Panc1 (cell line): ENCODE measurements around the gene CCDC40. TPM values are rescaled to one million over a fixed set of nuclear protein-coding genes. Genes with fewer than 3 reads are reported as not detected.

Experiments used
- ATAC-seq: fragments of 200-7000 bp; cut with Tn5 transposase; 2 replicates; pipeline ENCODE4 v1.9.1; 2020; ENCODE audit warnings: mild to moderate bottlenecking, moderate library complexity
- BruUV-seq: library from RNA; stranded (reverse); fragments of 400-500 nt; replicated peaks from 2 replicates; lab custom pipeline; 2021; lab: Mats Ljungman, UMichigan
- CTCF ChIA-PET: fragments of 300-600 bp; sonication (Branson Sonifier 250); formaldehyde crosslinking; loops from one replicate; lab custom pipeline; 2022; ENCODE audit warnings: antibody characterized with exemption; lab: Charles Lee
- POLR2A ChIA-PET: fragments of 300-600 bp; sonication (Branson Sonifier 250); formaldehyde crosslinking; loops from one replicate; lab custom pipeline; 2022; ENCODE audit warnings: antibody characterized with exemption; lab: Charles Lee
- DNase-seq: peaks from one replicate; pipeline ENCODE4 v3.0.0-alpha.2; 2010; ENCODE audit warnings: low read depth, low spot score
- H3K27ac ChIP-seq: 2 replicates; pipeline ENCODE4 v1.5.1; 2011; ENCODE audit warnings: mild to moderate bottlenecking, low read length, inconsistent platforms
- H3K27me3 ChIP-seq: fragments of 200-500 bp; sonication (Bioruptor generic); 2 replicates; pipeline ENCODE4 v1.6.0; 2014; ENCODE audit warnings: low read length, inconsistent platforms; ENCODE audit not compliant: control insufficient read depth, insufficient read depth
- H3K36me3 ChIP-seq: fragments of 200-500 bp; sonication (Bioruptor generic); 2 replicates; pipeline ENCODE4 v1.5.1; 2014; ENCODE audit warnings: inconsistent platforms, mild to moderate bottlenecking, low read length, moderate library complexity; ENCODE audit not compliant: control insufficient read depth, insufficient read depth
- H3K4me1 ChIP-seq: 2 replicates; pipeline ENCODE4 v1.5.1; 2011; ENCODE audit warnings: inconsistent platforms, mild to moderate bottlenecking, low read length, moderate library complexity; ENCODE audit not compliant: control insufficient read depth, insufficient read depth
- H3K4me3 ChIP-seq, 2 experiments: 2 replicates each; pipeline ENCODE4 v1.5.1; 2011 to 2012; ENCODE audit warnings: low read depth in 2 of 2, low read length in 2 of 2, mild to moderate bottlenecking in 2 of 2, inconsistent platforms in 1 of 2, moderate library complexity in 1 of 2
- H3K9me3 ChIP-seq: fragments of 200-500 bp; sonication (Bioruptor generic); 2 replicates; pipeline ENCODE4 v1.5.1; 2014; ENCODE audit warnings: low read depth, mild to moderate bottlenecking, inconsistent platforms, low read length, moderate library complexity; ENCODE audit not compliant: control insufficient read depth, insufficient read depth
- CTCF ChIP-seq: fragments of 450-650 bp; IDR thresholded peaks from 2 replicates; pipeline ENCODE4 v1.5.1; 2017; ENCODE audit warnings: mild to moderate bottlenecking
- POLR2AphosphoS5 ChIP-seq: IDR thresholded peaks from 2 replicates; pipeline ENCODE4 v1.6.1; 2012; ENCODE audit warnings: mild to moderate bottlenecking, low read depth, low read length, moderate library complexity
- REST ChIP-seq, 2 experiments: IDR thresholded peaks; 2 replicates each; pipeline ENCODE4 v1.6.1; 2011 to 2012; ENCODE audit warnings: low read depth in 2 of 2, control low read depth in 1 of 2, low read length in 1 of 2, mild to moderate bottlenecking in 1 of 2, moderate library complexity in 1 of 2; ENCODE audit not compliant: insufficient read depth in 1 of 2
- SIN3A ChIP-seq: IDR thresholded peaks from 2 replicates; pipeline ENCODE4 v1.6.1; 2012; ENCODE audit warnings: low read depth, mild to moderate bottlenecking, low read length, moderate library complexity, borderline replicate concordance; ENCODE audit not compliant: insufficient read depth
- TCF7L2 ChIP-seq: IDR thresholded peaks from 2 replicates; pipeline ENCODE4 v1.6.1; 2011; ENCODE audit warnings: mild to moderate bottlenecking, low read depth, low read length, inconsistent platforms
- in situ Hi-C: cut with HindIII; loops from 2 replicates; pipeline ENCODE4 v1.10.0; 2016; ENCODE audit warnings: low sequenced_read_pairs, low pct_unique_long_range_greater_than_20kb
- intact Hi-C: fragments of 100-400 bp; cut with micrococcal nuclease; formaldehyde crosslinking; loops from one replicate; pipeline ENCODE4 v1.10.0; 2022; ENCODE audit not compliant: unreplicated experiment
- total RNA-seq: library from RNA; stranded (reverse); gene quantifications from one replicate; pipeline ENCODE4 v1.2.1, GENCODE V29; 2021; ENCODE audit not compliant: unreplicated experiment

Gene CCDC40
- total RNA-seq, 1 experiment from 2014 or later: 18.0 TPM

- ChIA-PET POLR2A (no interaction called here), CTCF (interaction anchor here (0.7 to 1.0 kb wide), 2 partner anchors 15 to 17 kb away, joined by 3 to 4 read pairs; no protein-coding TSS in a partner anchor)
- H3K27ac ChIP-seq: no peak overlapping the region
- TF ChIP-seq TCF7L2 (no peak), REST (IDR thresholded peaks at IDR 0.05; ENCODE audit: insufficient read depth in 1 of 2, low read depth in 2 of 2, low read length in 1 of 2) (no peak), POLR2AphosphoS5 (no peak), SIN3A (no peak), CTCF (no peak)
- H3K27me3 ChIP-seq: no peaks in the 10 kb centered on the region
- BruUV-seq: no TSS peak
- peaks cover 9% of the 10 kb centered on the region for H3K4me1 ChIP-seq
- DNase-seq: no peak
- peak; percentile 52 for ATAC-seq
- intact Hi-C loops: no loop called here
- in situ Hi-C loops: no loop called here
- H3K4me3 ChIP-seq: no peak overlapping the region
- no peaks in the 10 kb centered on the region for H3K9me3 ChIP-seq
- no peaks in the 10 kb centered on the region for H3K36me3 ChIP-seq
Measured at GRCh38 chr17:80023481-80024205, 12.8 kb upstream of the CCDC40 start.

- in situ Hi-C loops (no loop called here), intact Hi-C loops (no loop called here)
- CTCF ChIA-PET: interaction anchor here (0.7 to 1.0 kb wide), 2 partner anchors 16 to 17 kb away, joined by 3 to 4 read pairs; no protein-coding TSS in a partner anchor
- Histone ChIP-seq H3K27ac (no peak overlapping the region), H3K36me3 (no peaks in the 10 kb centered on the region), H3K27me3 (no peaks in the 10 kb centered on the region), H3K4me3 (no peak overlapping the region), H3K9me3 (no peaks in the 10 kb centered on the region), H3K4me1 (peaks cover 17% of the 10 kb centered on the region)
- no peak for TF ChIP-seq CTCF
- no peak for TF ChIP-seq REST (IDR thresholded peaks at IDR 0.05; ENCODE audit: insufficient read depth in 1 of 2, low read depth in 2 of 2, low read length in 1 of 2)
- no peak for TF ChIP-seq POLR2AphosphoS5
- no peak for TF ChIP-seq SIN3A
- no peak for TF ChIP-seq TCF7L2
- POLR2A ChIA-PET: no interaction called here
- no TSS peak for BruUV-seq
- no peak for ATAC-seq
- DNase-seq: no peak
Measured at GRCh38 chr17:80024206-80024972, 12.1 kb upstream of the CCDC40 start.
